Omental fat pad (tissue), 4 donors: ENCODE results near the gene LEPROT. TPM values are rescaled to one million over a fixed set of nuclear protein-coding genes. Genes with fewer than 3 reads are reported as not detected.

Experiments
- ATAC-seq: fragments of 150-250 bp; one replicate; pipeline ENCODE4 v1.9.1; 2016; ENCODE audit warnings: mild to moderate bottlenecking, moderate library complexity; ENCODE audit not compliant: low FRiP score
- DNase-seq: peaks from one replicate; pipeline ENCODE4 v3.0.0-alpha.2; 2019; ENCODE audit warnings: low spot score
- CTCF ChIP-seq, 3 donors: fragments of 450-650 bp; IDR thresholded peaks; one replicate each; pipeline ENCODE4 v1.5.1; 2016 to 2017; ENCODE audit warnings: antibody characterized with exemption in 3 of 3, mild to moderate bottlenecking in 3 of 3, moderate library complexity in 2 of 3
- total RNA-seq, 4 donors: library from RNA; depleted of rRNA; stranded (reverse); fragments of >200 nt; gene quantifications; one replicate each; pipeline ENCODE4 v1.1.0, GENCODE V29; 2016

The LEPROT gene
- total RNA-seq, 4 donors from 2014 or later: 61.1 to 123 (median 75.1) TPM

- TF ChIP-seq CTCF (IDR thresholded peaks at IDR 0.05): no peak
- ATAC-seq: no peak
These were observed 15.5 kb downstream of the LEPROT start for GRCh38 chr1:65435987-65436386.

GRCh38 chr1:65437616-65438015 lies 17.1 kb downstream of the LEPROT start:
- DNase-seq: no peak
- ATAC-seq: no peak
- no peak for TF ChIP-seq CTCF (IDR thresholded peaks at IDR 0.05)

More at GRCh38 chr1:65435987-65436386, 15.5 kb downstream of the LEPROT start:
- no peak for DNase-seq

GRCh38 chr1:65440322-65440900 lies 19.9 kb downstream of the LEPROT start:
- ATAC-seq: no peak
- DNase-seq: no peak

GRCh38 chr1:65440915-65441314 lies 20.4 kb downstream of the LEPROT start:
- no peak for TF ChIP-seq CTCF (IDR thresholded peaks at IDR 0.05)
- ATAC-seq: no peak

More at GRCh38 chr1:65440322-65440900, 19.9 kb downstream of the LEPROT start:
- TF ChIP-seq CTCF (IDR thresholded peaks at IDR 0.05): no peak

GRCh38 chr1:65441464-65441863 lies 21.0 kb downstream of the LEPROT start:
- ATAC-seq (no peak), DNase-seq (no peak)
- no peak for TF ChIP-seq CTCF (IDR thresholded peaks at IDR 0.05)

More at GRCh38 chr1:65440915-65441314, 20.4 kb downstream of the LEPROT start:
- no peak for DNase-seq

- no peak for TF ChIP-seq CTCF (IDR thresholded peaks at IDR 0.05)
- ATAC-seq (no peak), DNase-seq (no peak)
These were observed 22.0 kb downstream of the LEPROT start for GRCh38 chr1:65442442-65442841.

GRCh38 chr1:65443647-65444046 lies 23.2 kb downstream of the LEPROT start:
- ATAC-seq (no peak), DNase-seq (no peak)

More at GRCh38 chr1:65443647-65444046, 23.2 kb downstream of the LEPROT start:
- no peak for TF ChIP-seq CTCF (IDR thresholded peaks at IDR 0.05)
